Endothelial cell of umbilical vein (primary cell): Measurements from ENCODE around the gene NF2. TPM values are rescaled to one million over a fixed set of nuclear protein-coding genes. Genes with fewer than 3 reads are reported as not detected.

Experiments
- BruUV-seq: library from RNA; stranded (reverse); fragments of 400-500 nt; replicated peaks from 2 replicates; lab custom pipeline; 2021; lab: Mats Ljungman, UMichigan
- CTCF ChIA-PET: fragments of 300-600, 350-600 bp; sonication (Branson Sonifier 250); formaldehyde crosslinking; loops from one replicate; lab custom pipeline; 2021; ENCODE audit warnings: antibody characterized with exemption, inconsistent platforms; lab: Charles Lee
- POLR2A ChIA-PET: fragments of 300-600, 350-600 bp; sonication (Branson Sonifier 250); formaldehyde crosslinking; loops from one replicate; lab custom pipeline; 2021; ENCODE audit warnings: antibody characterized with exemption, inconsistent platforms; lab: Charles Lee
- DNase-seq: peaks from one replicate; pipeline ENCODE4 v3.0.0-alpha.2; 2011; ENCODE audit warnings: low read depth, low spot score
- FAIRE-seq: peaks from 2 replicates; lab custom pipeline; 2011; peaks lifted over from hg19 to GRCh38; lab: Jason Lieb, UNC
- H2AFZ ChIP-seq: 2 replicates; pipeline ENCODE4 v1.6.0; 2012; ENCODE audit warnings: low read depth, low read length, control low read depth, inconsistent platforms
- H3K27ac ChIP-seq: 2 replicates; pipeline ENCODE4 v1.5.1; 2011; ENCODE audit warnings: low read depth, mild to moderate bottlenecking, control low read depth, low read length, moderate library complexity; ENCODE audit not compliant: insufficient read depth
- H3K27me3 ChIP-seq, 2 experiments: 2 replicates each; pipeline versions ENCODE4 v1.6.0 to v1.6.1; 2011; ENCODE audit warnings: low read length in 2 of 2, mixed read lengths in 1 of 2; ENCODE audit not compliant: control insufficient read depth in 2 of 2, insufficient read depth in 2 of 2
- H3K36me3 ChIP-seq, 2 experiments: 2 replicates in 1 of 2; 3 replicates in 1 of 2; pipeline ENCODE4 v1.5.1; 2011; ENCODE audit warnings: low read length in 2 of 2, mild to moderate bottlenecking in 1 of 2, moderate library complexity in 1 of 2; ENCODE audit not compliant: control insufficient read depth in 2 of 2, insufficient read depth in 2 of 2; ENCODE audit errors: extremely low read depth in 1 of 2
- H3K4me1 ChIP-seq: 3 replicates; pipeline ENCODE4 v1.5.1; 2011; ENCODE audit warnings: mild to moderate bottlenecking, low read length; ENCODE audit not compliant: control insufficient read depth, insufficient read depth; ENCODE audit errors: extremely low read depth
- H3K4me2 ChIP-seq: 2 replicates; pipeline ENCODE4 v1.6.1; 2011; ENCODE audit warnings: low read length, control low read depth, mixed read lengths; ENCODE audit not compliant: insufficient read depth
- H3K4me3 ChIP-seq, 3 experiments: fragments of 200-600 bp in 1 of 3; sonication (generic), shearing (Covaris generic) in 1 of 3; replicated peaks in 1 of 3; 2 replicates each; pipeline ENCODE4 v1.5.1; 2011 to 2016; ENCODE audit warnings: control low read depth in 3 of 3, low read length in 3 of 3, mild to moderate bottlenecking in 2 of 3, inconsistent platforms in 1 of 3, low read depth in 1 of 3, moderate library complexity in 1 of 3; ENCODE audit not compliant: insufficient read depth in 1 of 3
- H3K79me2 ChIP-seq: 2 replicates; pipeline ENCODE4 v1.6.0; 2012; ENCODE audit warnings: low read length, inconsistent platforms; ENCODE audit not compliant: control insufficient read depth, insufficient read depth
- H3K9ac ChIP-seq: replicated peaks from 2 replicates; pipeline ENCODE3; 2011; ENCODE audit warnings: low read length, control low read depth; ENCODE audit not compliant: insufficient read depth; ENCODE audit errors: extremely low read depth
- H3K9me1 ChIP-seq: replicated peaks from 3 replicates; pipeline ENCODE4 v1.6.0; 2011; ENCODE audit warnings: mild to moderate bottlenecking, low read length; ENCODE audit not compliant: control insufficient read depth, insufficient read depth; ENCODE audit errors: extremely low read depth
- H3K9me3 ChIP-seq: replicated peaks from 2 replicates; pipeline ENCODE4 v1.5.1; 2012; ENCODE audit warnings: low read length, inconsistent platforms; ENCODE audit not compliant: control insufficient read depth, insufficient read depth
- H4K20me1 ChIP-seq: replicated peaks from 2 replicates; pipeline ENCODE3; 2011; ENCODE audit warnings: mild to moderate bottlenecking, low read length; ENCODE audit not compliant: control insufficient read depth, insufficient read depth; ENCODE audit errors: extremely low read depth
- EZH2 ChIP-seq: IDR thresholded peaks from 2 replicates; pipeline ENCODE4 v1.6.1; 2012; ENCODE audit warnings: borderline replicate concordance, low read depth, mild to moderate bottlenecking, moderate library complexity, low read length, inconsistent platforms; ENCODE audit not compliant: severe bottlenecking
- FOS ChIP-seq: IDR thresholded peaks from 2 replicates; pipeline ENCODE4 v1.6.1; 2011; ENCODE audit warnings: mild to moderate bottlenecking, low read length, moderate library complexity, borderline replicate concordance; ENCODE audit not compliant: insufficient read depth
- GATA2 ChIP-seq: IDR thresholded peaks from 2 replicates; pipeline ENCODE4 v1.7.0; 2011; ENCODE audit warnings: low read depth, mild to moderate bottlenecking, moderate library complexity, mixed read lengths, low read length; ENCODE audit not compliant: insufficient read length, insufficient read depth
- JUN ChIP-seq: IDR thresholded peaks from 2 replicates; pipeline ENCODE4 v1.6.1; 2011; ENCODE audit warnings: borderline replicate concordance, low read depth; ENCODE audit not compliant: insufficient read length, insufficient read depth
- MAX ChIP-seq: IDR thresholded peaks from 2 replicates; pipeline ENCODE4 v1.6.1; 2011; ENCODE audit not compliant: insufficient read depth, insufficient read length
- MYC ChIP-seq: IDR thresholded peaks from one replicate; pipeline ENCODE4 v1.6.1; 2011; ENCODE audit warnings: mild to moderate bottlenecking, low read depth, low read length
- POLR2A ChIP-seq: IDR thresholded peaks from 2 replicates; pipeline ENCODE4 v1.6.1; 2012; ENCODE audit warnings: low read depth, mild to moderate bottlenecking, control low read depth, low read length
- POLR2AphosphoS5 ChIP-seq: IDR thresholded peaks from 2 replicates; pipeline ENCODE4 v1.6.1; 2012; ENCODE audit warnings: low read depth, mild to moderate bottlenecking, control low read depth, low read length, moderate library complexity; ENCODE audit not compliant: insufficient read depth
- dilution Hi-C: fragments of 300-500 bp; cut with MboI; formaldehyde crosslinking; loops from one replicate; pipeline ENCODE4 v1.15.0; 2019; ENCODE audit warnings: low sequenced_read_pairs; ENCODE audit not compliant: extremely low pct_ligation_motif_present
- intact Hi-C: fragments of 100-400 bp; cut with micrococcal nuclease; formaldehyde crosslinking; loops from one replicate; pipeline ENCODE4 v1.10.0; 2022
- polyA plus RNA-seq, 4 experiments: library from polyadenylated mRNA; depleted of rRNA in 3 of 4; stranded (reverse) in 3 of 4; unstranded in 1 of 4; fragments of >200 nt; gene quantifications; 2 replicates each; pipeline versions ENCODE4 v1.2.1 to v1.2.3, GENCODE V29; 2011 to 2012; ENCODE audit warnings: missing spikeins in 1 of 4
- total RNA-seq: library from RNA; stranded (reverse); gene quantifications from 2 replicates; pipeline ENCODE4 v1.2.3, GENCODE V29; 2021
- TF ChIP-seq, protein P1 (sequence below), 2 donors: IDR thresholded peaks; 1 replicate in 1 of 2; 2 replicates in 1 of 2; pipeline ENCODE4 v1.5.1; 2011; ENCODE audit warnings: low read length in 2 of 2, mild to moderate bottlenecking in 2 of 2, moderate library complexity in 2 of 2, control low read depth in 1 of 2, inconsistent platforms in 1 of 2, low read depth in 1 of 2; ENCODE audit not compliant: insufficient read depth in 1 of 2; ENCODE audit errors: extremely low read depth in 1 of 2

Gene NF2
- total and polyA plus RNA-seq, 2 donors (not counting 3 experiments of a cell fraction or from before 2014, with no cell fraction given): 27.8 to 115 TPM

- intact Hi-C loops: no loop called here
- H3K27ac ChIP-seq: no peak overlapping the region
- no peak overlapping the region for H3K9ac ChIP-seq
- FAIRE-seq (no peak), DNase-seq (no peak)
- no peak for TF ChIP-seq POLR2AphosphoS5
- no peak for TF ChIP-seq JUN
- TF ChIP-seq POLR2A: no peak
- no peak for TF ChIP-seq EZH2
- no peak for TF ChIP-seq MAX
- no peak for TF ChIP-seq FOS
- no peak for TF ChIP-seq GATA2
- TF ChIP-seq, protein P1, sequence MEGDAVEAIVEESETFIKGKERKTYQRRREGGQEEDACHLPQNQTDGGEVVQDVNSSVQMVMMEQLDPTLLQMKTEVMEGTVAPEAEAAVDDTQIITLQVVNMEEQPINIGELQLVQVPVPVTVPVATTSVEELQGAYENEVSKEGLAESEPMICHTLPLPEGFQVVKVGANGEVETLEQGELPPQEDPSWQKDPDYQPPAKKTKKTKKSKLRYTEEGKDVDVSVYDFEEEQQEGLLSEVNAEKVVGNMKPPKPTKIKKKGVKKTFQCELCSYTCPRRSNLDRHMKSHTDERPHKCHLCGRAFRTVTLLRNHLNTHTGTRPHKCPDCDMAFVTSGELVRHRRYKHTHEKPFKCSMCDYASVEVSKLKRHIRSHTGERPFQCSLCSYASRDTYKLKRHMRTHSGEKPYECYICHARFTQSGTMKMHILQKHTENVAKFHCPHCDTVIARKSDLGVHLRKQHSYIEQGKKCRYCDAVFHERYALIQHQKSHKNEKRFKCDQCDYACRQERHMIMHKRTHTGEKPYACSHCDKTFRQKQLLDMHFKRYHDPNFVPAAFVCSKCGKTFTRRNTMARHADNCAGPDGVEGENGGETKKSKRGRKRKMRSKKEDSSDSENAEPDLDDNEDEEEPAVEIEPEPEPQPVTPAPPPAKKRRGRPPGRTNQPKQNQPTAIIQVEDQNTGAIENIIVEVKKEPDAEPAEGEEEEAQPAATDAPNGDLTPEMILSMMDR (IDR thresholded peaks at IDR 0.05; ENCODE audit: extremely low read depth in 1 of 2, insufficient read depth in 1 of 2, low read depth in 1 of 2, low read length in 2 of 2): no peak
- no peak for TF ChIP-seq MYC
- H3K36me3 ChIP-seq: peaks cover 7% of the 10 kb centered on the region in 2 experiments
- no peaks in the 10 kb centered on the region for H3K27me3 ChIP-seq
- H4K20me1 ChIP-seq: no peaks in the 10 kb centered on the region
- ChIA-PET POLR2A (no interaction called here), CTCF (interaction anchor here (0.7 to 2.7 kb wide), 5 partner anchors 9 to 487 kb away, joined by 3 to 10 read pairs (median 8); no protein-coding TSS in a partner anchor)
- no peak overlapping the region for H3K4me3 ChIP-seq
- no peak overlapping the region for H3K4me2 ChIP-seq
- no peak overlapping the region for H2AFZ ChIP-seq
- dilution Hi-C loops: no loop called here
- H3K9me1 ChIP-seq: no peaks in the 10 kb centered on the region
- H3K9me3 ChIP-seq: no peaks in the 10 kb centered on the region
- H3K79me2 ChIP-seq: no peaks in the 10 kb centered on the region
- no TSS peak for BruUV-seq
- no peaks in the 10 kb centered on the region for H3K4me1 ChIP-seq
Measured at GRCh38 chr22:29654882-29655281, 51.4 kb downstream of the NF2 start.
